Right lobe of liver (tissue), 6 donors: ENCODE results near the gene STRIT1. TPM values are rescaled to one million over a fixed set of nuclear protein-coding genes. Genes with fewer than 3 reads are reported as not detected.
"Not testable (repeated sequence)": the region's sequence is repeated elsewhere in the genome, so short reads cannot be mapped to it uniquely, and the experiment has no call there.

Source experiments
- ATAC-seq, 4 donors: fragments of 200-7000 bp; cut with Tn5 transposase; one replicate each; pipeline ENCODE4 v1.9.1; 2020; ENCODE audit warnings: mild to moderate bottlenecking in 4 of 4, moderate library complexity in 4 of 4
- DNase-seq, 3 donors: peaks; one replicate each; pipeline ENCODE4 v3.0.0-alpha.2; 2020
- H3K27ac ChIP-seq, 3 donors: fragments of 200-600 bp; one replicate each; pipeline ENCODE4 v1.8.0; 2022
- H3K27me3 ChIP-seq, 2 donors: fragments of 200-600 bp; one replicate each; pipeline ENCODE4 v1.8.0; 2022
- H3K36me3 ChIP-seq, 4 donors: fragments of 200-600 bp; sonication (generic) in 1 of 4; one replicate each; pipeline versions ENCODE4 v1.5.1 to v1.8.0; 2017 to 2022; ENCODE audit warnings: control low read depth in 1 of 4
- H3K4me1 ChIP-seq, 4 donors: fragments of 200-600 bp; sonication (generic) in 1 of 4; one replicate each; pipeline versions ENCODE4 v1.5.1 to v1.8.0; 2017 to 2022; ENCODE audit warnings: control low read depth in 1 of 4
- H3K4me3 ChIP-seq, 3 donors: fragments of 200-600 bp; one replicate each; pipeline ENCODE4 v1.8.0; 2022
- H3K9me3 ChIP-seq, 4 donors: fragments of 200-600 bp; sonication (generic) in 1 of 4; one replicate each; pipeline versions ENCODE4 v1.5.1 to v1.8.0; 2017 to 2022; ENCODE audit warnings: control low read depth in 1 of 4
- POLR2A ChIP-seq: fragments of 450-650 bp; IDR thresholded peaks from one replicate; pipeline ENCODE4 v1.6.1; 2017; ENCODE audit warnings: antibody characterized with exemption, mild to moderate bottlenecking
- WGBS: methylation state at CpG from one replicate; pipeline ENCODE4 v1.1.6; 2018; ENCODE audit warnings: low coverage, low lambda C conversion rate; ENCODE audit not compliant: insufficient coverage; ENCODE audit errors: missing lambda C conversion rate; 5-methylcytosine and 5-hydroxymethylcytosine counted together
- intact Hi-C, 2 donors: fragments of 100-400 bp; cut with DNase I; formaldehyde crosslinking; loops; one replicate each; pipeline versions ENCODE4 v1.11.2 to v1.14.1; 2022
- total RNA-seq, 6 experiments: library from RNA; depleted of rRNA in 2 of 6; stranded (reverse); fragments of >200 nt in 2 of 6; fragmentation: NEBNext Ultra II Directional in 3 of 6; extraction: Animal tissue kit (Norgen Biotek cat#: 25700) in 3 of 6; gene quantifications; one replicate each; pipeline versions ENCODE4 v1.1.0 to v1.2.4, GENCODE V29; 2016 to 2023
- TF ChIP-seq, protein P1 (sequence below), 4 donors: fragments of 200-600 bp in 3 of 4; fragments of 450-650 bp in 1 of 4; IDR thresholded peaks; one replicate each; pipeline versions ENCODE4 v1.5.1 to v1.8.0; 2016 to 2022; ENCODE audit warnings: antibody characterized with exemption in 4 of 4, mild to moderate bottlenecking in 2 of 4
- donor health status: DM: no; HTN: yes; CAD: no.
- donor health status: DM: no; HTN: no; CAD: no.
- donor health status: DM: no; HTN: no; CAD: no.
- donor health status: DM: no; HTN: yes; CAD: no.
- donor health status: DM: no; HTN: yes; CAD: no.

The STRIT1 gene
- total RNA-seq, 6 experiments from 2014 or later = 0.31 to 1.2 TPM; not detected in 4

DNA sequence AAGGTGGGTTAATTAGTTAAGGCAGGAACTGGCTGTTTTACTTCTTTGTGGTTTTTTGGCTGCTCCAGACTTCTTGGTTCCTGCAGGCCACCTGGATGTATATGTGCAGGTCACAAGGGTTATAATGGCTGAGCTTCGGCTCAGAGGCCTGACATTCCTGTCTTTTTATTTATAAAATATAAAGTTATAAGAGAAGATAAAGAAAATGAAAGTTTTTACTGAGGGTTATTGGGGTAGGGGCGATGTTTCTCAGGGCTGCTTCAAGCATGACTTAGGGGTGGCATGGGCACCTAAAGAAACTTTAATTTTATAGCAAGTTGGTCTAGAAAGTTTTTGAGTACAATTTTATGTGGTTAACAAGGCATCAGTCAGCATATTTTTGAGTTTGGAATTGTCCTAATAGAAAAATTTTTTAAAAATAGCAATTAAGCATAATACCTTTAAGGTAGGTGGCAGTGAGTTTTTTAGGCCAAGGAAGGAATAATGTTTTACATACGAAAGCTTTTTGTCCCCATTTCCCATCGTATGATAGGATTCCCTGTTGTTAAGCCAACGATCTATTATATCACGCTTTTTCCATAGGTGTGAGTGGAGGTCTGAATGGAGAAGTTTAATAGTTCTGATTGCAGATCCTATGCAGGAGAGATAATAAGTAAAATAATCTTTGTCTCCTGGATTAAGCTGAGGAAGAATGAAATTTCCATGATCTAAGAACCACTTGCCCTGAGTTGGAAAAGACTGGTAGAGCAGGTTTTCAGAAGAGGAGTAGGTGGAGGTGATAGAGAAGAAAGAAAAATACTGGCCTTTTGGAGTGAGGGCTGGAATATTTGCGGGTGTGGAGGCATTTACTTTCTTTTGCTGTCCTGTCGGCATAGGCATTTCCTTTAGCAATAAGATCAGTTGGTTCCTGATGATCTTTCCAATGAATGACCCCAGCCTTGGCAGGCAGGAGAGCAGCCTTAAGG is 10.1 kb downstream of the STRIT1 start:
- H3K9me3 ChIP-seq = no peaks in the 10 kb centered on the region
- no peaks in the 10 kb centered on the region for H3K27me3 ChIP-seq
- WGBS = 75% methylated on average over 8 of the region's 8 CpGs
- no peaks in the 10 kb centered on the region for H3K4me1 ChIP-seq
- intact Hi-C loops = no loop called here
- H3K27ac ChIP-seq = no peak overlapping the region
- H3K36me3 ChIP-seq = no peaks in the 10 kb centered on the region
- no peak for ATAC-seq
- no peak for DNase-seq
- no peak overlapping the region for H3K4me3 ChIP-seq
- TF ChIP-seq POLR2A = no peak
- TF ChIP-seq, protein P1, sequence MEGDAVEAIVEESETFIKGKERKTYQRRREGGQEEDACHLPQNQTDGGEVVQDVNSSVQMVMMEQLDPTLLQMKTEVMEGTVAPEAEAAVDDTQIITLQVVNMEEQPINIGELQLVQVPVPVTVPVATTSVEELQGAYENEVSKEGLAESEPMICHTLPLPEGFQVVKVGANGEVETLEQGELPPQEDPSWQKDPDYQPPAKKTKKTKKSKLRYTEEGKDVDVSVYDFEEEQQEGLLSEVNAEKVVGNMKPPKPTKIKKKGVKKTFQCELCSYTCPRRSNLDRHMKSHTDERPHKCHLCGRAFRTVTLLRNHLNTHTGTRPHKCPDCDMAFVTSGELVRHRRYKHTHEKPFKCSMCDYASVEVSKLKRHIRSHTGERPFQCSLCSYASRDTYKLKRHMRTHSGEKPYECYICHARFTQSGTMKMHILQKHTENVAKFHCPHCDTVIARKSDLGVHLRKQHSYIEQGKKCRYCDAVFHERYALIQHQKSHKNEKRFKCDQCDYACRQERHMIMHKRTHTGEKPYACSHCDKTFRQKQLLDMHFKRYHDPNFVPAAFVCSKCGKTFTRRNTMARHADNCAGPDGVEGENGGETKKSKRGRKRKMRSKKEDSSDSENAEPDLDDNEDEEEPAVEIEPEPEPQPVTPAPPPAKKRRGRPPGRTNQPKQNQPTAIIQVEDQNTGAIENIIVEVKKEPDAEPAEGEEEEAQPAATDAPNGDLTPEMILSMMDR (IDR thresholded peaks at IDR 0.05) = no peak

DNA sequence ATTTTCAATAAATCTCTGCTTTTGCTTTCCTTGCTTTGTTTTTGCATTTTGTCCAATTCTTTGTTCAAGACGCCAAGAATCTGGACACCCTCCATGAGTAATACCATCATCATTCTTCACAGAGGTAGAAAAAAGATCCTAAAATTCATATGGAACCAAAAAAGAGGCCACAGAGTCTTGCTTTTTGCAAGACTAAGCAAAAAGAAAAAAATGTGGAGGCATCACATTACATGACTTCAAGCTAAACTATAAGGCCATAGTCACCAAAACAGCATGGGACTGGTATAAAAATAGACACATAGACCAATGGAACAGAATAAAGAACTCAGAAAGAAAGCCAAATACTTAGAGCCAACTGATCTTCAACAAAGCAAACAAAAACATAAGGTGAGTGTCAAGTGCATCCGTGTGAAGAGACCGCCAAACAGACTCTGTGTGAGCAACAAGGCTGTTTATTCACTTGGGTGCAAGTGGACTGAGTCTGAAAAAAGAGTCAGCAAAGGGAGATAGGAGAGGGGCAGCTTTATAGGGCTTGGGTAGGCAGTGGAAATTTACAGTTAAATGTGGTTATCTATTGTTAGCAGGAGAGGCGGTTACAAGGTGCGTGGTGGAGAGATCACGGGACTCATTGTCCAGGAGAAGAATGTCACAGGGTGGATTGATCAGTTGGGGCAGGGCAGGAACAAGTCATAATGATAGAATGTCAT is 10.9 kb downstream of the STRIT1 start:
- intact Hi-C loops = no loop called here
- Histone ChIP-seq H3K36me3 (no peaks in the 10 kb centered on the region), H3K4me3 (no peak overlapping the region), H3K27ac (no peak overlapping the region), H3K4me1 (no peaks in the 10 kb centered on the region), H3K9me3 (no peaks in the 10 kb centered on the region), H3K27me3 (no peaks in the 10 kb centered on the region)
- ATAC-seq (no peak), DNase-seq (no peak)
- TF ChIP-seq, protein P1 (IDR thresholded peaks at IDR 0.05) = no peak
- TF ChIP-seq POLR2A = no peak
- WGBS = 78% methylated on average over 6 of the region's 6 CpGs

DNA sequence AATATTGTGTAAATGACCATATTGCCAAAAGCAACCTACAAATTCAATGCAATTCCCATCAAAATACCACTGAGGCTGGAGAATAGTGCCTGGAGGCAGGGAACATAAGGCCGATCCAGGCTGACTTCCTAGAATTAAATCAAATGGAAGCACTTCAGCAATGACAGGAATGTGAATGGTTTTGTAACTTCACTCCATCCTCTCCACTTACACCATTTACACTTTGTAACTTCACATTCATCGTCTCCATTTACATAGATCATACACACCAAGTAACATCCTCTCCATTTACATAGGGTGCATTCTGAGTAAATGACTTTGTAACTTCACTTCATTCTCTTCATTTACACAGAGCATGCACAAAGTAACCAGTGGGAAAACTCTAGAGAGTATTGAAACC is 11.6 kb downstream of the STRIT1 start:
- no peak for TF ChIP-seq POLR2A
- TF ChIP-seq, protein P1 (IDR thresholded peaks at IDR 0.05) = no peak
- ATAC-seq = no peak

DNA sequence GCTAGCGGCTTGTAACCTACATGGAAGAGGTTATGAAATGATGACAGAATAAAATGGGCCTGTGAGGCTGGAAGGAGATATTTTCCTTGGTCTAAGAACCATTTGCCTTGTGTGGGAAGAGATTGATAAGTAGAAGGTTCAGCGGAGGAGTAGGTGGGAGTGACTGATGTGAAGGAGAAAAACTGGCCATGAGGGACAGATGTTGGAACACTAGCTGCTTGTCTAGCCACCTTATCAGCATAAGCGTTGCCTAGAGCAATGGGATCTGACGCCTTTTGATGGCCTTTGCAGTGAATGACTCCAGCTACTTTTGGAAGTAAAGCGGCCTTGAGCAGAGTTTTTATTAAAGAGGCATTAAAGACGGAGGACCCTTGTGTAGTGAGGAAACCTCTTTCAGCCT is 17.4 kb downstream of the STRIT1 start:
- ATAC-seq, H3K9me3 ChIP-seq, H3K36me3 ChIP-seq, DNase-seq, H3K4me3 ChIP-seq, intact Hi-C loops, H3K4me1 ChIP-seq, H3K27me3 ChIP-seq, H3K27ac ChIP-seq: not testable (repeated sequence)
- 82% methylated on average over 5 of the region's 6 CpGs for WGBS

More for the DNA sequence above, 11.6 kb downstream of the STRIT1 start:
- H3K36me3 ChIP-seq = no peaks in the 10 kb centered on the region
- no peaks in the 10 kb centered on the region for H3K4me1 ChIP-seq
- H3K27ac ChIP-seq = no peak overlapping the region
- no peaks in the 10 kb centered on the region for H3K9me3 ChIP-seq
- WGBS = 100% methylated on average over 2 of the region's 2 CpGs
- intact Hi-C loops = no loop called here
- H3K27me3 ChIP-seq = no peaks in the 10 kb centered on the region
- H3K4me3 ChIP-seq = no peak overlapping the region
- no peak for DNase-seq

DNA sequence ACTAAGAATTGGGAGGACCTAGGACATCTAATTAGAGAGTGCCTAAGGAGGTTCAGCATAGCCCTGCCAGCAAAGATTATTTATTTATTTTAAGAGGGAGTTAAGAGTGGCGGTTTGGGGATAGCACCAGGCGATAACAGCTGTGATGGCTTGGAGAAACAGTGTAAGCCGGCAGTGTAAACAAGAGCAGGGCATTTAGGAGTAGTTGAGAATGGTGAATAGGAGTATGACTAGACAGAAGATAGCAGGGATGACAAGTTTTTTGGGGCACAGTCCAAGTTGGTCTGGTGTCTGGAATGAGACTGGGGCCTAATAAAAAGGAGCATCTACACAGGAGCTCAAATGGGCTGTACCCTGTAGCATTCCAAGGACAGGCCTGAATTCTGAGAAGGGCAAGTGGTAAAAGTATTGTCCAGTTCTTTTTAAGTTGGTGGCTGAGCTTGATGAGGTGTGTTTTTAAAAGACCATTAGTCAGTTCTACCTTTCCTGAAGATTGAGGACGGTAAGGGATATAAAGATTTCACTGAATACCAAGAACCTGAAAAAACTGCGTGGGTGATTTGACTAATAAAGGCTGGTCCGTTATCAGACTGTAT is 18.2 kb downstream of the STRIT1 start:
- ATAC-seq, DNase-seq, H3K4me3 ChIP-seq, H3K4me1 ChIP-seq, H3K9me3 ChIP-seq, H3K36me3 ChIP-seq, H3K27me3 ChIP-seq, H3K27ac ChIP-seq, intact Hi-C loops: not testable (repeated sequence)
- WGBS = 75% methylated on average over 6 of the region's 6 CpGs

DNA sequence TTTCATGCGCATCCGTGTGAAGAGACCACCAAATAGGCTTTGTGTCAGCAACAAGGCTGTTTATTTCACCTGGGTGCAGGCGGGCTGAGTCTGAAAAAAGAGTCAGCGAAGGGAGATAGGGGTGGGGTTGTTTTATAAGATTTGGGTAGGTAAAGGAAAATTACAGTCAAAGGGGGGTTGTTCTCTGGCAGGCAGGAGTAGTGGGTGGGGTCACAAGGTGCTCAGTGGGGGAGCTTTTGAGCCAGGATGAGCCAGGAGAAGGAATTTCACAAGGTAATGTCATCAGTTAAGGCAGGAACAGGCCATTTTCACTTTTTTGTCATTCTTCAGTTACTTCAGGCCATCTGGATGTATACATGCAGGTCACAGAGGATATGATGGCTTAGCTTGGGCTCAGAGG is 19.0 kb downstream of the STRIT1 start:
- H3K36me3 ChIP-seq, H3K9me3 ChIP-seq, H3K27me3 ChIP-seq, H3K4me3 ChIP-seq, H3K27ac ChIP-seq, DNase-seq, intact Hi-C loops, ATAC-seq, H3K4me1 ChIP-seq: not testable (repeated sequence)
- WGBS = 78% methylated on average over 4 of the region's 4 CpGs
